Ammon's horn (tissue), 1 donor: ENCODE measurements around the gene ZNF682.
"Not testable (repeated sequence)": the region's sequence is repeated elsewhere in the genome, so short reads cannot be mapped to it uniquely, and the experiment has no call there.

Experiments used
- DNase-seq: peaks from one replicate; pipeline ENCODE4 v3.0.0-alpha.2; 2016; ENCODE audit warnings: low spot score

The ZNF682 gene

DNA sequence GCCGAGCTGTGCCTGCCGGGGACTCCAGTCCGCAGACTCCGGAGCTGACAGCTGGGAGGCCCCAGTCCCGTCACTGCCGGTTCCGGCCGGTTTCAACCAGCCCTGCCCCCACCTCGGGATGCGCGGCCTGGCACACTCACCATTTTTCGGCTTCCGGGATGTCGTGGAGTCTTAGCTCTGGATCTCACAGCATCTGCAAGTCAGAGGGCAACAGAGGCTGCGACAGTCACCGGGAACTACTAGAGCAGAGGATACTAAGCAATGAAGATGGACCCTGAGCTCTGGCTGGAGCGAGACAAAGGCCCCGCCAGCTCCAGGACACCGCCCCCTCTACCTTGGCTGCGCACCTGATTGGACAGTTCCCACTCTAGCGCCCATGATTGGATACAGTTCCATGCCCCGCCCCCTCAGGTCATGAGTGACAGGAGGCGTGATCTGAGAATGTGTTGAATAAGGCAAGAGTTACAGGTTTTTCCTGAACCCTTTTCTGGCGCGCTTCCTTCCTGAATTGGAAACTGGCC, at the start of gene ZNF682:
Gene ZNF682 (minus strand): TSS at position 303 of the 521 bp plus-strand sequence. CDS start 160 bp downstream, at position 143.
- DNase-seq, result peak; percentile 98

DNA sequence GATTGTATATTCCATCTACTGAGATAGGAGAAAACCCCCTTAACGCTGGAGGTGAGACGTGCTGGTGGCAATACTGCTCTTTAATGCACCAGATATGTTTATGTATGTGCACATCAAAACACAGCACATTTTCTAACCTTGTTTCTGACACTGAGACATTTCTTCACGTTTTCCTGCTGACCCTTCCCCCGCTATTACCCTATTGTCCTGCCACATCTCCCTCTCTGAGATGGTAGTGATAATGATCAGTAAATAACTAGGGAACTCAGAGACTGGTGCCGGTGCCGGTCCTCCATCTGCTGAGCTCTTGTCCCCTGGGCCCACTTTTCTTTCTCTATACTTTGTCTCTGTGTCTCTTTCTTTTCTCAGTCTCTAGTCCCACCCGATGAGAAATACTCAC, 43.6 kb upstream of the ZNF682 start:
- DNase-seq, result not testable (repeated sequence)

GRCh38 chr19:20082232-20082833, 43.0 kb upstream of the ZNF682 start:
- DNase-seq, result not testable (repeated sequence)

DNA sequence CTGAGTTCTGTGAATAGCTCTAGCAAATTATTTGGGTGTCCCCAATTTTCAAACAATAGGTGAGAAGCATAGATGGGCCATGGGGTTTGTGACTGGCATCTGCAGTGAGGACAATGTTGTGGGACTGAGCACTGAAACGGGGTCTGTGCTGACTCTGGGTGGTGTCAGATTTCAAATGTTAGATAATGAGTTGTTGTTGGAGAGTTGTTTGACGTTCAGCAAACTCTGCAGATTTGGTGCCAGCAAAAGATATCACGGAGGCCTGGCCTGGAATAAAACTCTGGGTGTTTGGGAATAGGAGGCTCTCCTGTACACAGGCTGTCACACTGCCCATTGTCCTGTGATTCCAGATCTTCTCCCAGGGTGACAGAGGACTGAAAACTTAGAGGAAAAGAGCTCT, 41.4 kb upstream of the ZNF682 start:
- DNase-seq, result no peak

DNA sequence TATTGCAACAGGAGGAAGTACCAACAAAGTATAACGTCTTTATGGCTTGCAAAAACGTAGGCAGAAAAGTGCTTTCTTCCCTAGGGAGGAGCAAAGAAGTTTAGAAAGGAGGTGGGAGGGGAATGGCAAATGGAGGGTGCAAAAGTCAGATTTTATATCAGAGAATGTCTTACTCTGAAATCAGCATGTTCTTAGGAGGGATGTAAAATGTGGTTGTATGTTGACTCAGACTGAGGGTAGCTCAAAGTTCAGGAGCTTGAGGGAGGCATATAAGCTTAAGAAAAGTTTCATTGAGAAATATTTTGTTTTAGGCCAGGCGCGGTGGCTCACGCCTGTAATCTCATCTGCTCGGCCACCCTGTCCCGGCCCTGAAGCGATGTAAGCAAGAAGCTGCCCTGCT, 40.2 kb upstream of the ZNF682 start:
- DNase-seq, result no peak

GRCh38 chr19:20078581-20079031, 39.3 kb upstream of the ZNF682 start:
- peak; percentile 3 for DNase-seq

- peak; percentile 98 for DNase-seq
Measured at GRCh38 chr19:20077791-20078463, 38.6 kb upstream of the ZNF682 start, which contains the start of gene ZNF90. Gene ZNF90, plus strand, starts transcription at chr19:20078000. Its CDS starts 133 bp downstream, at chr19:20078133.

- DNase-seq, result no peak
Measured at GRCh38 chr19:20072936-20073335, 33.6 kb upstream of the ZNF682 start.

GRCh38 chr19:20070691-20071090, 31.4 kb upstream of the ZNF682 start:
- DNase-seq, result no peak

DNA sequence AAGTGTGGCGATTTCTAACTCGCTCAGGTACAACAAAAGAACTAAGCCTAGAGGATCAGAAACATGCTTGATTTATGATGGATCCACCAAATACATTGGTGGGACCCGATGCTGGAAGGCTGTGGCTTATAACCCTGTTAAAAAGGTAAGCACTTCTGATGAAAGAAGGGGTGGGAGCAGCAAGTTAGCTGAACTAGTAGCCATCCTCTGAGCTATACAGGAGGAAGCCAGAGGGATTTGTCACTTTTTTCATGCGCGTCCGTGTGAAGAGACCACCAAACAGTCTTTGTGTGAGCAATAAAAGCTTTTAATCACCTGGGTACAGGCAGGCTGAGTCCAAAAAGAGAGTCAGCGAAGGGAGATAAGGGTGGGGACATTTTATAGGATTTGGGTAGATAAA, 29.3 kb upstream of the ZNF682 start:
- not testable (repeated sequence) for DNase-seq

GRCh38 chr19:20067943-20068342, 28.6 kb upstream of the ZNF682 start:
- DNase-seq, result no peak

DNA sequence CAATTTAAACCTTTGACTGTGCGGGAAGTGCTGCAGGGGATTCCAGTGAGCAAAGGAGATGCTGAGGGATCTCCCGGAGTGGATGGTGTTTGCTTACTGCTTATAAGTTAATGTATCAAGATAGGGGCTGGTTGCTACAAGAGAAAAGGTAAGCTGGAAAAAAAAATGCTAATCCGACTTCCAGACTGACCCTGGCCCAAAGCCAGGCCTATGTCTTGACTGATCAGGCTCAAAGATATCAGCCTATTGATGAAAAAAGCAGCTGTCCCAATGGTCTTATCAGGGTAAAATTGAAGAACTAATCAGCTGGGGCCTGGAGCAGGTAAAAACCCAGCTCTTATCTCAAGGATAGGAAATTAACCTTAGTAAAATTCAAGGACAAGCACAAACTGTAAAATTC, 27.6 kb upstream of the ZNF682 start:
- DNase-seq, result no peak

DNA sequence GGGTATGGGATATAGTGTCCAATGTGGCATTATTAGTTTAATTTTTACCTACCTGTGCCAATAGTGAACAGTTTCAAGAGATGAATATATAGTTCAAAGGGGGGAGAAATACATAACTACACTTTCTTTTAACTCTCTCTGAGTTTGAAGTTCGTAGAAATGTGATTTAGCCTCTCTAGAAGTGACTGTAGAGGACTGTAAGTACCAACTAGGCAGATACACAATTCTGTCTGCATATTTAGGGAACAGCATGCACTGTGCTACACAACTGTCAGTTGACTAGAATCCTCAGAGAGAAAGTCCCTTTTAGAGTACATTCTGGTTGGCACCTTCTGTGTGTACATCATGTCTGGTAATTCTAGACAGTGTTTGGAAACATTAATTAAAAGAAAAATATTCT, 21.0 kb upstream of the ZNF682 start:
- DNase-seq, result no peak

GRCh38 chr19:20058738-20059137, 19.4 kb upstream of the ZNF682 start:
- DNase-seq, result not testable (repeated sequence)

GRCh38 chr19:20051841-20052768, 12.8 kb upstream of the ZNF682 start:
- peak; percentile 100 for DNase-seq

GRCh38 chr19:20045742-20046141, 6.4 kb upstream of the ZNF682 start:
- DNase-seq, result not testable (repeated sequence)

DNA sequence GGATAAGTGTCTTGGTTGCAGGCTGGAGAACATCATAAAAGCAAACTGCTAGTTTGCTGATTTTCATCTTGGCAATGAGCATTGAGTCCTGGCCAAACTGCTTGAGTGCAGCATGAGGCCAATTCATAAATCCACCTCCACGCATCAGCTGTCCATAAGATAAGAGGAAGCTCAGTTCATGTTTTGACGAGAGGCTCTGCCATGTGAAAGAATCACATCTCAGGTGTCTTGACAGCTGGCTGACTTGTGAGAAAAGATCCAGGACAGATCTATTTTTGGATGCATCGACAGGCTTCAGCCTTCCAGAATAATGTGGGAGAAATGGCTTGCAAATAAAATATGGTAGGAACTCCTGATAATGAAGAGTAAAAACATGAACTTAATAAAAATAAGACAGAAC, 5.4 kb upstream of the ZNF682 start:
- peak; percentile 40 for DNase-seq

DNA sequence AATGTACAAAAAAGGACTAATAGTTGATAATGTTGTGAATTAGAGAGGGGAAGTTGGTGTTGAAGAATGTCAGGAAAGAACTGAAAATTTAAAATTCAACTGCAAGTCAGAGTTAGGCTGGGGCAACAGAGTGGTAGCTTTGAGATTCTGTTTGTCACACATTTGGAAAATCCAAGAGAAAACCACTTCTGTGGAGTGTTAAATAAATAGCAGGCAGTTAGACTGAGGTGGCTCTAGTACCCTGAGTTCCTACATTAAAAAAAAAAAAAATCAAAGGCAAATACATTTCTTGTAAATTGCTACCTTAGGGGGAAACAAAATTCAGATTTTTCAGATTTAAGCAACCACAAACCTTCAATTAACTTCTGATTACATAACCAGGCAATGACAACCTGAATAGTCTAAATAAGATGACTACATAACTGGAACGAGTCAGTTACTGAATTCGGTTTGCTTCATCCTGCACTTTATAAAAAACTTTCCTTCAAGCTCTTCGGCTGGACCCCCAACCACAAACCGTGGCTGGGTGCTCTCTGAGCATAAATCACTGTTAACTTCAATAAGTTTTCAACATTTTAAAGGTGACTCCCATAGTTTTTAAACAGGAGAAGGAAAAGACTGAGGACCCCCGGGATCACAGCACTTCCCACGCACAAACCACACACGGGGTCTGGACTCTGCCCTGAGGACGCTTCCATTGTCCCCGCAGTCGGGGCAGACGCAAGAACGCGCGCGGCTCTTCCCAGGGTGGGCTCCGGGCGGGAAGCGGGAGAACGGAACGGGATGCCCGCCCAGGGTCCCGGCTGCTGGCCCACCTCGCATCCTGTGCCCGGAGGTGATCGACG, 725 bp downstream of the ZNF682 start:
- DNase-seq, result no peak

DNA sequence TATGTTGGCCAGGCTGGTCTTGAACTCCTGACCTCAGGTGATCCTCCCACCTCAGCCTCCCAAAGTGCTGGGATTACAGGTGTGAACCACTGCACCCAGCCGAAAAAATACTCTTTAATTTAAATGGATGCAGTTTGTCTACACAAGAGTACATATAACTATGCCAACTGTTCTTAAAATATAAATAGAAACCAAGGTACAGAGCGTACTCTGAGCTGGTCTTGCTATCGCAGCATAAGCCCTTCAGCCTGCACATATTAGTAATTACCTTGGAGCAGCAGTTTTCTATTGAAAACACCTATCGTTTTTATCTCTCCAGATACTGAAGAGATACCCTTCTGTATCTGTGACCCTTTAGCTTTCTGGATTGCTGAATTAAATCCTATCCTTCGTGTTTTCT, 3.4 kb downstream of the ZNF682 start:
- DNase-seq, result no peak

GRCh38 chr19:20028611-20029010, 10.7 kb downstream of the ZNF682 start:
- DNase-seq, result peak; percentile 40

DNA sequence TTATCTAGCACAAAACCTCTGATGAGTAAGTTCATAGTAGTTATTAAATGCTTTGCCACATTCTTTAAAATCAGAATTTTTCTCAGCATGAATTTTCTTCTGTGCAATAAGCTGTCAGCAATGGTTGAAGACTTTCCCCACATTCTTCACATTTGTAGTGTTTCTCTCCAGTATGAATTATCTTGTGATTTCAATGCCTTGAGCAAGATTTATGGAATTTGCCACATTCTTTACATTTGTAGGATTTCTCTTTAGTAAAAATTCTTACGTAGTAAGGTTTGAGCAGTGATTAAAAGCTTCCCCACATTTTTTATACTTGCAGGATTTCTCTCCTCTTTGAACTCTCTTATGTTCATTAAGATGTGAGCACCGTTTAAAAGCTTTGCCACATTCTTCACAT, 33.6 kb downstream of the ZNF682 start:
- no peak for DNase-seq
